Measurements from ENCODE around the gene PPP1R14C. TPM values are rescaled to one million over a fixed set of nuclear protein-coding genes. Genes with fewer than 3 reads are reported as not detected.

The PPP1R14C gene
- total RNA-seq, 2 experiments from 2014 or later, result not detected

GRCh38 chr6:150156460-150156859 lies 13.6 kb downstream of the PPP1R14C start:
- no peaks in the 10 kb centered on the region for H3K9me3 Mint-ChIP-seq
- no peak for DNase-seq
- peaks cover 12% of the 10 kb centered on the region for H3K4me1 Mint-ChIP-seq (ENCODE audit: low read depth)
- CTCF ChIA-PET, result no interaction called here
- intact Hi-C loops (cut with micrococcal nuclease), result no loop called here
- H3K4me3 Mint-ChIP-seq, result no peak overlapping the region
- peaks cover 28% of the 10 kb centered on the region for H3K27me3 Mint-ChIP-seq (ENCODE audit: low read depth)
- H3K27ac Mint-ChIP-seq, result no peak overlapping the region
- no peaks in the 10 kb centered on the region for H3K36me3 Mint-ChIP-seq (ENCODE audit: low read depth)

DNA sequence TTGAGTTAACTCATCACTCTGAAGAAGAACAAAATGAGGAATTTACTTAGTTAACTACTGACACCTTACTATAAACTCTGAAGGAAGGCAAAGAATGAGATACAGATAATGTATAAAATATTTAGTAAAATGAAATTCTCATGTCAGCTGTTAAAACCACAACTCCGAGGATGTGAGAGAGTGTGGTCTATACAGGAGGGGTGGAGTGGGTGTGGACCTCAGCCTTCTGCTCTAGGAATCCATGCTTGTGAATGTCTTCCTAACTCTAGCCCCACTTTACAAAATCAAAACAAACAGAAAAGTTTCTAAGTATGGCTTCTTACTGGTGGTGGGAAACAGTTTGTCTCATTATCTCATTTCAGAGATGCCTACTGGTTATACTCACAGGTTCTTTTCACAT lies 14.2 kb downstream of the PPP1R14C start:
- Mint-ChIP-seq H3K27ac (no peak overlapping the region), H3K36me3 (ENCODE audit: low read depth) (no peaks in the 10 kb centered on the region), H3K27me3 (ENCODE audit: low read depth) (peaks cover 29% of the 10 kb centered on the region), H3K4me3 (no peak overlapping the region), H3K9me3 (no peaks in the 10 kb centered on the region), H3K4me1 (ENCODE audit: low read depth) (peaks cover 12% of the 10 kb centered on the region)
- intact Hi-C loops (cut with micrococcal nuclease), result no loop called here
- CTCF ChIA-PET, result no interaction called here
- no peak for DNase-seq

DNA sequence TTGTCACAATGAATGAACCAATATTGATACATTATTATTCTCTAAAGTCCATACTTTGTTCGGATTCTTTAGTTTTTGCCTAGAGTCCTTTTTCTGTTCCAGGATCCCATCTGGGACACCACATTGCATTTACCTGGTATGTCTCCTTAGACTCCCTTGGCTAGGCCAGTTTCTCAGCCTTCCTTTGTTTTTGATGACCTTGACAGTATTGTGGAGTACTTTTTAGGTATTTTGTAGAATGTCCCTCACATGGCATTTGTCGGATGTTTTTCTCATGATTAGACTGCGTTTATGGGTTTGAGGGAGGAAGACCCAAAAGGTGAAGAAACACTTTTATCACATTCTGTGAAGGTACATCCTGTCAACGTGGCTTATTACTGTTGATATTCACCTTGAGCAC lies 16.9 kb downstream of the PPP1R14C start:
- DNase-seq, result no peak
- Mint-ChIP-seq H3K27ac (no peak overlapping the region), H3K27me3 (ENCODE audit: low read depth) (peaks cover 22% of the 10 kb centered on the region), H3K4me3 (no peak overlapping the region), H3K9me3 (no peaks in the 10 kb centered on the region), H3K4me1 (ENCODE audit: low read depth) (no peaks in the 10 kb centered on the region), H3K36me3 (ENCODE audit: low read depth) (no peaks in the 10 kb centered on the region)
- CTCF ChIA-PET, result no interaction called here
- intact Hi-C loops (cut with micrococcal nuclease), result no loop called here

DNA sequence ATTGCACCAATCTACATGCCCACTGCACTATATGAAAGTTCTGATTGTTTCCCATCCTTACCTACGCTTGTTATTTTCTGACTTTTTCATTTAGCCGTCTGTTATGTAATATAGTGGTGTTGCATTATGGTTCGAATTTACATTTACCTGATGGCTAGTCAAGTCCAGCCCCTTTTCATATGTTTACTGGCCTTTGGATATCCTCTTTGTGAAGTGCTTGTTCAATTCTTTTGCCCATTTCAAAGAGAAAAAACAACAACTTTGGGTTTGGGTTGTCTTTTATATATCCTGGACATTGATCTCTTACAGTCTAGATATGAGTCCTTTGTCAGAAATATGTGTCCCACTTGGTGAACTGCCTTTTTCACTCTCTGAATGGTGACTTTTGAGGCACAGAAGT lies 21.1 kb downstream of the PPP1R14C start:
- intact Hi-C loops (cut with micrococcal nuclease), result no loop called here
- no peak overlapping the region for H3K27ac Mint-ChIP-seq
- DNase-seq, result no peak
- no peaks in the 10 kb centered on the region for H3K36me3 Mint-ChIP-seq (ENCODE audit: low read depth)
- H3K4me1 Mint-ChIP-seq (ENCODE audit: low read depth), result peaks cover 2% of the 10 kb centered on the region
- H3K9me3 Mint-ChIP-seq, result no peaks in the 10 kb centered on the region
- H3K4me3 Mint-ChIP-seq, result no peak overlapping the region
- H3K27me3 Mint-ChIP-seq (ENCODE audit: low read depth), result peaks cover 25% of the 10 kb centered on the region
- CTCF ChIA-PET, result no interaction called here

GRCh38 chr6:150165020-150165702 lies 22.3 kb downstream of the PPP1R14C start:
- H3K4me1 Mint-ChIP-seq (ENCODE audit: low read depth), result peaks cover 11% of the 10 kb centered on the region
- no peaks in the 10 kb centered on the region for H3K9me3 Mint-ChIP-seq
- no peak overlapping the region for H3K4me3 Mint-ChIP-seq
- no peak for DNase-seq
- no peak overlapping the region for H3K27ac Mint-ChIP-seq
- H3K27me3 Mint-ChIP-seq (ENCODE audit: low read depth), result peaks cover 29% of the 10 kb centered on the region
- intact Hi-C loops (cut with micrococcal nuclease), result no loop called here
- H3K36me3 Mint-ChIP-seq (ENCODE audit: low read depth), result no peaks in the 10 kb centered on the region
- CTCF ChIA-PET, result interaction anchor here (0.7 kb wide), 1 partner anchor 194 kb away, joined by 3 read pairs; no protein-coding TSS in a partner anchor

GRCh38 chr6:150167479-150167873 lies 24.6 kb downstream of the PPP1R14C start:
- H3K27ac Mint-ChIP-seq, result no peak overlapping the region
- peaks cover 35% of the 10 kb centered on the region for H3K27me3 Mint-ChIP-seq (ENCODE audit: low read depth)
- no peaks in the 10 kb centered on the region for H3K36me3 Mint-ChIP-seq (ENCODE audit: low read depth)
- H3K4me3 Mint-ChIP-seq, result no peak overlapping the region
- no peak for DNase-seq
- no peaks in the 10 kb centered on the region for H3K9me3 Mint-ChIP-seq
- peaks cover 16% of the 10 kb centered on the region for H3K4me1 Mint-ChIP-seq (ENCODE audit: low read depth)
- CTCF ChIA-PET, result interaction anchor here (1.4 kb wide), 1 partner anchor 13 kb away, joined by 5 read pairs; no protein-coding TSS in a partner anchor
- intact Hi-C loops (cut with micrococcal nuclease), result no loop called here

DNA sequence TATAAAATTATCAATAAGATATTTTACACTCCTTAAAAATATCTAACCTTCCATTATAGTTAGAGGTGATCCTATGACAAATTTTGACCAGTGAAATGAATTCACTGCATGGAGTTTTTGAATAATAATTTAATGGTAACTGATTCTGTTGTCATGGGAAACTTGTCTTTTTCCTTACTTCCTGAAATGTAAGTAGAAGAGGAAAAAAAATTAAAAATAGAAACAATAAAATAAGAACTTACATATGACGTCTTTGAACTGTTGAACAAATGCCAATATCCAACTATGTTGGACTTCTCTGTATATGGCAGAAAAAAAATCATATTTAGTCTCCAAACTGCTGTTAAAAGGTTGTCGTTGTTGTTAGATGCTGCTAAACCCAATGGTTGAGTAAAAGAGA lies 26.3 kb downstream of the PPP1R14C start:
- no peak overlapping the region for H3K4me3 Mint-ChIP-seq
- H3K36me3 Mint-ChIP-seq (ENCODE audit: low read depth), result no peaks in the 10 kb centered on the region
- no peak for DNase-seq
- peaks cover 16% of the 10 kb centered on the region for H3K4me1 Mint-ChIP-seq (ENCODE audit: low read depth)
- no peaks in the 10 kb centered on the region for H3K9me3 Mint-ChIP-seq
- intact Hi-C loops (cut with micrococcal nuclease), result loop anchor here (1.0 kb wide), 5 partner anchors 72 to 1115 kb away; partner anchors contain the start of gene PLEKHG1
- CTCF ChIA-PET, result interaction anchor here (0.6 kb wide), 1 partner anchor 188 kb away, joined by 3 read pairs; no protein-coding TSS in a partner anchor
- no peak overlapping the region for H3K27ac Mint-ChIP-seq
- H3K27me3 Mint-ChIP-seq (ENCODE audit: low read depth), result peaks cover 37% of the 10 kb centered on the region

DNA sequence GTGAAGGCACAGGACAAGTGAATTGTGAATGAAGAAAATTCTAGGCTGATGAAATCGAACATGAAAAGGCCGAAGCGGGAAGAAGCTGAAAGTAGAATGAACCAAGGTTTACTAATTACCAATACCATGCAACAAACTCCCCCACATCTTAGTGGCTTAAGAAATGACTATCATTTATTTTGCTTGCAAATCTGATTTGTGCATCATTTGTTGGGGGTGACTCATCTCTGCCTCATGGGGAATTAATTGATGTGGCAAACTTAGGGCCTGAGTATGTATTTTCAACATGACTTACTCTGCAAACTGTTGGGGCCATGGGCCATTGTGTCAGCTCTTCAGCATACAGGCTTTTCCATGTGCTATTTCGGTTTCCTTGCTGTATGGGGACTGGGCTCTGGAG lies 26.8 kb downstream of the PPP1R14C start:
- Mint-ChIP-seq H3K27me3 (ENCODE audit: low read depth) (peaks cover 37% of the 10 kb centered on the region), H3K9me3 (no peaks in the 10 kb centered on the region), H3K27ac (no peak overlapping the region), H3K4me1 (ENCODE audit: low read depth) (peaks cover 16% of the 10 kb centered on the region), H3K4me3 (no peak overlapping the region), H3K36me3 (ENCODE audit: low read depth) (no peaks in the 10 kb centered on the region)
- CTCF ChIA-PET, result interaction anchor here (0.6 kb wide), 1 partner anchor 188 kb away, joined by 3 read pairs; no protein-coding TSS in a partner anchor
- DNase-seq, result peak; percentile 71
- intact Hi-C loops (cut with micrococcal nuclease), result loop anchor here (1.0 kb wide), 5 partner anchors 72 to 1115 kb away; partner anchors contain the start of gene PLEKHG1

DNA sequence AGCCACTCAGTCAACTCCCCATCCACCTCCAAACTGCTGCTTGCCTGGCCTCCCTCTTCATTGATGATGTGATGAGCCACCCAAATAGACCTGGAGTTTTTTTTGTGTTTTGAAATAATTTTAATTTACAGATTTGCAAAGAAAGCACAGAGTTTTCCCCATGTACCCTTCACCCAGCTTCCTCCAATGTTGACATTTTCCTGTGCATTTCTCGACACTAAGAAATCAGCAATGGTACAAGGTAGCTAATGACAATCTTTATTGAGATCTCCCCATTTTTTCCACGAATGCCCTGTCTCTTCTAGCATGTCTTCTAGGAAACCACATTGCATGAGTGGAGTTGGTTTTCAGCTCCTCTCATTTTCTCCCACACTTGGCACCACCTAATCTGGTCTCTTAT lies 30.1 kb downstream of the PPP1R14C start:
- Mint-ChIP-seq H3K36me3 (ENCODE audit: low read depth) (no peaks in the 10 kb centered on the region), H3K4me3 (no peak overlapping the region), H3K27me3 (ENCODE audit: low read depth) (peaks cover 27% of the 10 kb centered on the region), H3K27ac (no peak overlapping the region), H3K4me1 (ENCODE audit: low read depth) (peaks cover 16% of the 10 kb centered on the region), H3K9me3 (no peaks in the 10 kb centered on the region)
- CTCF ChIA-PET, result interaction anchor here (1.4 kb wide), 1 partner anchor 8 kb away, joined by 3 read pairs; no protein-coding TSS in a partner anchor
- intact Hi-C loops (cut with micrococcal nuclease), result no loop called here
- no peak for DNase-seq

DNA sequence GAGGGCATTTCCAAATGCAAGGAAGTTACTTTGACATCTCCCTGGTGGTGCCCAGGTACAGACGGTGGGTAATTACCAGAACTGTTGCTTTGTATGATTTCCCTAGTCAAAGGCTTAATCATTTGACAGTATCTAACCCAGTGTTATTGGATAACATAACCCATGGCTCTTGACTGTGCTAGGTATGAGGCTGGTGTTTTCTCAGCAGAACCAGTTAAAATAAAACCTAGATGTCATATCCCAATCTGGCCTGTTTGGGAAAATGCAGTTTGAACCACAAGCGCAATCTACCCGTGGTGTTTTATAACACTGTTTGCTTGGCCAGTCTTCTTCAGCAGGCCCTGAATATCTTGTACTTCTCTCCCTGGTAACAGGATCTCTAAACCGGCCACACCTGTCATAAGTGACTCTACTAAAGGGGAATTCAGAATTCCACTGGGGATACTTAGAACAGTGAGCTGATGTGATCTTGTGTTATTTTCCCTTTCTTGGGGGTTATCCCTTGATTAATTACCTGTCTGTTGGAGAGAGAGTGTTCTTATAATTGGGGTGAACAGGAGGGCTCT lies 32.8 kb downstream of the PPP1R14C start:
- Mint-ChIP-seq H3K4me1 (ENCODE audit: low read depth) (peaks cover 2% of the 10 kb centered on the region), H3K27me3 (ENCODE audit: low read depth) (peaks cover 17% of the 10 kb centered on the region), H3K9me3 (no peaks in the 10 kb centered on the region), H3K4me3 (no peak overlapping the region), H3K36me3 (ENCODE audit: low read depth) (no peaks in the 10 kb centered on the region), H3K27ac (no peak overlapping the region)
- DNase-seq, result no peak
- CTCF ChIA-PET, result no interaction called here
- intact Hi-C loops (cut with micrococcal nuclease), result no loop called here

GRCh38 chr6:150176152-150176551 lies 33.3 kb downstream of the PPP1R14C start:
- H3K27ac Mint-ChIP-seq, result no peak overlapping the region
- intact Hi-C loops (cut with micrococcal nuclease), result no loop called here
- H3K9me3 Mint-ChIP-seq, result no peaks in the 10 kb centered on the region
- H3K27me3 Mint-ChIP-seq (ENCODE audit: low read depth), result peaks cover 13% of the 10 kb centered on the region
- no peaks in the 10 kb centered on the region for H3K36me3 Mint-ChIP-seq (ENCODE audit: low read depth)
- H3K4me3 Mint-ChIP-seq, result no peak overlapping the region
- no peaks in the 10 kb centered on the region for H3K4me1 Mint-ChIP-seq (ENCODE audit: low read depth)
- no peak for DNase-seq
- CTCF ChIA-PET, result no interaction called here

- Mint-ChIP-seq H3K4me3 (no peak overlapping the region), H3K36me3 (ENCODE audit: low read depth) (no peaks in the 10 kb centered on the region), H3K27me3 (ENCODE audit: low read depth) (peaks cover 10% of the 10 kb centered on the region), H3K9me3 (no peaks in the 10 kb centered on the region), H3K27ac (no peak overlapping the region), H3K4me1 (ENCODE audit: low read depth) (no peaks in the 10 kb centered on the region)
- intact Hi-C loops (cut with micrococcal nuclease), result no loop called here
- CTCF ChIA-PET, result no interaction called here
- DNase-seq, result no peak
Measured at GRCh38 chr6:150176659-150177058, 33.8 kb downstream of the PPP1R14C start.
